Left forelimb (tissue), 1 donor: ENCODE data around the gene TFIP11.

Experiments
- DNase-seq: peaks from one replicate; pipeline ENCODE4 v3.0.0-alpha.2; 2018; ENCODE audit warnings: low spot score

The TFIP11 gene

GRCh38 chr22:26512149-26512793 lies at the start of gene TFIP11:
TSS of gene TFIP11 (minus strand) at chr22:26512473. CDS start at chr22:26510272, 2,201 bp downstream.
- peak; percentile 98 for DNase-seq

- DNase-seq: no peak
Observed at GRCh38 chr22:26561756-26562417, 49.6 kb upstream of the TFIP11 start.

- no peak for DNase-seq
Observed at GRCh38 chr22:26559961-26560575, 47.8 kb upstream of the TFIP11 start.

- DNase-seq: no peak
Observed at GRCh38 chr22:26558248-26558895, 46.1 kb upstream of the TFIP11 start.

- no peak for DNase-seq
Observed at GRCh38 chr22:26556904-26557303, 44.6 kb upstream of the TFIP11 start.

- no peak for DNase-seq
Observed at GRCh38 chr22:26555478-26555877, 43.2 kb upstream of the TFIP11 start.

- no peak for DNase-seq
Observed at GRCh38 chr22:26554956-26555355, 42.7 kb upstream of the TFIP11 start.

- DNase-seq: no peak
Observed at GRCh38 chr22:26553056-26553752, 40.9 kb upstream of the TFIP11 start.

GRCh38 chr22:26552466-26552865 lies 40.2 kb upstream of the TFIP11 start:
- no peak for DNase-seq

- DNase-seq: no peak
Observed at GRCh38 chr22:26551568-26551967, 39.3 kb upstream of the TFIP11 start.

- DNase-seq: no peak
Observed at GRCh38 chr22:26550498-26551033, 38.3 kb upstream of the TFIP11 start.

- DNase-seq: no peak
Observed at GRCh38 chr22:26549902-26550497, 37.7 kb upstream of the TFIP11 start.

GRCh38 chr22:26548984-26549383 lies 36.7 kb upstream of the TFIP11 start:
- no peak for DNase-seq

GRCh38 chr22:26548303-26548702 lies 36.0 kb upstream of the TFIP11 start:
- no peak for DNase-seq

GRCh38 chr22:26547837-26548236 lies 35.6 kb upstream of the TFIP11 start:
- DNase-seq: no peak

GRCh38 chr22:26547426-26547825 lies 35.2 kb upstream of the TFIP11 start:
- DNase-seq: no peak

- no peak for DNase-seq
Observed at GRCh38 chr22:26546282-26546681, 34.0 kb upstream of the TFIP11 start.

- DNase-seq: no peak
Observed at GRCh38 chr22:26545827-26546226, 33.6 kb upstream of the TFIP11 start.

GRCh38 chr22:26545385-26545784 lies 33.1 kb upstream of the TFIP11 start:
- no peak for DNase-seq

GRCh38 chr22:26544489-26544888 lies 32.2 kb upstream of the TFIP11 start:
- DNase-seq: no peak

GRCh38 chr22:26542831-26543230 lies 30.6 kb upstream of the TFIP11 start:
- DNase-seq: no peak
